ENCODE results near the gene DUOXA1. TPM values are rescaled to one million over a fixed set of nuclear protein-coding genes. Genes with fewer than 3 reads are reported as not detected.
"Not testable (repeated sequence)": the region's sequence is repeated elsewhere in the genome, so short reads cannot be mapped to it uniquely, and the experiment has no call there.

DUOXA1 gene
- total and polyA plus RNA-seq, 3 experiments from 2014 or later = 0.09 to 0.29 TPM; not detected in 1

- not testable (repeated sequence) for H3K4me3 Mint-ChIP-seq, H3K27me3 Mint-ChIP-seq
Measured at GRCh38 chr15:45075440-45076320, 54.0 kb downstream of the DUOXA1 start.

GRCh38 chr15:45073602-45074001 is 56.1 kb downstream of the DUOXA1 start:
- H3K9me3 Mint-ChIP-seq; H3K4me1 ChIP-seq (ENCODE audit: insufficient read depth, low read length); H3K4me1 Mint-ChIP-seq; H3K27ac ChIP-seq (ENCODE audit: low read depth, low read length); H3K27me3 ChIP-seq (ENCODE audit: insufficient read depth, low read length, poor library complexity, severe bottlenecking); H3K36me3 ChIP-seq (ENCODE audit: insufficient read depth, low read length); H3K36me3 Mint-ChIP-seq; H3K9me3 ChIP-seq (ENCODE audit: low read length); POLR2A ChIA-PET; DNase-seq; H3K27me3 Mint-ChIP-seq; H3K4me3 Mint-ChIP-seq; H3K27ac Mint-ChIP-seq; CTCF ChIA-PET; H3K4me3 ChIP-seq (ENCODE audit: low read length): not testable (repeated sequence)

More at GRCh38 chr15:45075440-45076320, 54.0 kb downstream of the DUOXA1 start:
- H3K36me3 ChIP-seq (ENCODE audit: insufficient read depth, low read length); H3K27ac Mint-ChIP-seq; H3K9me3 Mint-ChIP-seq; H3K27ac ChIP-seq (ENCODE audit: low read depth, low read length); CTCF ChIA-PET; H3K4me1 Mint-ChIP-seq; H3K36me3 Mint-ChIP-seq; H3K27me3 ChIP-seq (ENCODE audit: insufficient read depth, low read length, poor library complexity, severe bottlenecking); H3K9me3 ChIP-seq (ENCODE audit: low read length); H3K4me1 ChIP-seq (ENCODE audit: insufficient read depth, low read length); POLR2A ChIA-PET; H3K4me3 ChIP-seq (ENCODE audit: low read length); DNase-seq: not testable (repeated sequence)

GRCh38 chr15:45069942-45070360 is 59.7 kb downstream of the DUOXA1 start:
- H3K27ac ChIP-seq (ENCODE audit: low read depth, low read length); H3K27ac Mint-ChIP-seq; H3K4me1 ChIP-seq (ENCODE audit: insufficient read depth, low read length); H3K4me3 ChIP-seq (ENCODE audit: low read length); H3K9me3 Mint-ChIP-seq; H3K4me1 Mint-ChIP-seq; H3K4me3 Mint-ChIP-seq; POLR2A ChIA-PET; H3K9me3 ChIP-seq (ENCODE audit: low read length); DNase-seq; H3K27me3 Mint-ChIP-seq; H3K27me3 ChIP-seq (ENCODE audit: insufficient read depth, low read length, poor library complexity, severe bottlenecking); H3K36me3 ChIP-seq (ENCODE audit: insufficient read depth, low read length); CTCF ChIA-PET: not testable (repeated sequence)
- H3K36me3 Mint-ChIP-seq = peaks cover 0 to 16% (median 8%) of the 10 kb centered on the region in 3 donors

Other genes with a start within 250 kb of the DUOXA1 start
- not detected for gene TERB2, start 173.2 kb downstream of the DUOXA1 start, total RNA-seq
- gene TERB2, start 173.2 kb downstream of the DUOXA1 start, polyA plus RNA-seq = not detected
- gene SORD, start 106.7 kb downstream of the DUOXA1 start, total RNA-seq = 10 to 100 TPM; 23.0 to 23.1 TPM
- gene SORD, start 106.7 kb downstream of the DUOXA1 start, polyA plus RNA-seq = 7.8 TPM
- not detected for gene DUOX2, start 15.7 kb downstream of the DUOXA1 start, total RNA-seq
- not detected for gene DUOX2, start 15.7 kb downstream of the DUOXA1 start, polyA plus RNA-seq
- not detected for gene DUOXA2, start 15.6 kb downstream of the DUOXA1 start, total RNA-seq
- not detected for gene DUOXA2, start 15.6 kb downstream of the DUOXA1 start, polyA plus RNA-seq
- gene DUOX1, start 115 bp upstream of the DUOXA1 start, total RNA-seq = under 1 TPM in 1 of 2 experiments, not detected in 1; 0.11 TPM
- 1.2 TPM for gene DUOX1, start 115 bp upstream of the DUOXA1 start, polyA plus RNA-seq
- 10 to 100 TPM; 25.4 to 29.5 TPM for gene SHF, start 58.1 kb upstream of the DUOXA1 start, total RNA-seq
- 1.5 TPM for gene SHF, start 58.1 kb upstream of the DUOXA1 start, polyA plus RNA-seq
- gene SLC28A2, start 122.4 kb upstream of the DUOXA1 start, total RNA-seq = not detected
- gene SLC28A2, start 122.4 kb upstream of the DUOXA1 start, polyA plus RNA-seq = not detected
- gene GATM, start 248.7 kb upstream of the DUOXA1 start, total RNA-seq = 1 to 10 TPM; 1.9 to 2.4 TPM
- gene GATM, start 248.7 kb upstream of the DUOXA1 start, polyA plus RNA-seq = 0.43 TPM

Measured in CD8-positive, alpha-beta memory T cell (primary cell).